ENCODE results near the gene SCAF1. TPM values are rescaled to one million over a fixed set of nuclear protein-coding genes. Genes with fewer than 3 reads are reported as not detected.
A peak's percentile ranks its signal among the peaks of the same experiment; 100 is the strongest.

Gene SCAF1
- total and polyA plus RNA-seq, 3 donors from 2014 or later, result 51.4 to 78.1 (median 70.8) TPM

- no peak for DNase-seq
- WGBS, 2 donors, result 51 to 60% methylated on average over 24 of the region's 24 CpGs
- no peaks in the 10 kb centered on the region for H3K36me3 ChIP-seq (ENCODE audit: low read depth, missing control alignments)
- H3K27ac ChIP-seq, result peak overlapping the region in 1 of 2 donors; percentile 53
- no peaks in the 10 kb centered on the region for H3K27me3 ChIP-seq
- no peak for TF ChIP-seq POLR2A (IDR thresholded peaks at IDR 0.05)
- TF ChIP-seq CTCF (IDR thresholded peaks at IDR 0.05), result no peak
- intact Hi-C loops (cut with DNase I; ENCODE audit: low total_unique reads), result no loop called here
- no peaks in the 10 kb centered on the region for H3K9me3 ChIP-seq
- H3K4me1 ChIP-seq, result peaks cover 31% of the 10 kb centered on the region
- no peak overlapping the region for H3K4me3 ChIP-seq
Measured at GRCh38 chr19:49635530-49636232, 6.3 kb upstream of the SCAF1 start.

- TF ChIP-seq POLR2A (IDR thresholded peaks at IDR 0.05), result no peak
- no peak for TF ChIP-seq CTCF (IDR thresholded peaks at IDR 0.05)
- Histone ChIP-seq H3K9me3 (no peaks in the 10 kb centered on the region), H3K36me3 (ENCODE audit: low read depth, missing control alignments) (no peaks in the 10 kb centered on the region), H3K4me1 (peaks cover 33% of the 10 kb centered on the region), H3K4me3 (no peak overlapping the region), H3K27ac (peak overlapping the region in 1 of 2 donors; percentile 53), H3K27me3 (no peaks in the 10 kb centered on the region)
- intact Hi-C loops (cut with DNase I; ENCODE audit: low total_unique reads), result no loop called here
- WGBS, 2 donors, result 78 to 83% methylated on average over 30 of the region's 30 CpGs
- DNase-seq, result no peak
Measured at GRCh38 chr19:49636233-49636932, 5.6 kb upstream of the SCAF1 start.

DNA sequence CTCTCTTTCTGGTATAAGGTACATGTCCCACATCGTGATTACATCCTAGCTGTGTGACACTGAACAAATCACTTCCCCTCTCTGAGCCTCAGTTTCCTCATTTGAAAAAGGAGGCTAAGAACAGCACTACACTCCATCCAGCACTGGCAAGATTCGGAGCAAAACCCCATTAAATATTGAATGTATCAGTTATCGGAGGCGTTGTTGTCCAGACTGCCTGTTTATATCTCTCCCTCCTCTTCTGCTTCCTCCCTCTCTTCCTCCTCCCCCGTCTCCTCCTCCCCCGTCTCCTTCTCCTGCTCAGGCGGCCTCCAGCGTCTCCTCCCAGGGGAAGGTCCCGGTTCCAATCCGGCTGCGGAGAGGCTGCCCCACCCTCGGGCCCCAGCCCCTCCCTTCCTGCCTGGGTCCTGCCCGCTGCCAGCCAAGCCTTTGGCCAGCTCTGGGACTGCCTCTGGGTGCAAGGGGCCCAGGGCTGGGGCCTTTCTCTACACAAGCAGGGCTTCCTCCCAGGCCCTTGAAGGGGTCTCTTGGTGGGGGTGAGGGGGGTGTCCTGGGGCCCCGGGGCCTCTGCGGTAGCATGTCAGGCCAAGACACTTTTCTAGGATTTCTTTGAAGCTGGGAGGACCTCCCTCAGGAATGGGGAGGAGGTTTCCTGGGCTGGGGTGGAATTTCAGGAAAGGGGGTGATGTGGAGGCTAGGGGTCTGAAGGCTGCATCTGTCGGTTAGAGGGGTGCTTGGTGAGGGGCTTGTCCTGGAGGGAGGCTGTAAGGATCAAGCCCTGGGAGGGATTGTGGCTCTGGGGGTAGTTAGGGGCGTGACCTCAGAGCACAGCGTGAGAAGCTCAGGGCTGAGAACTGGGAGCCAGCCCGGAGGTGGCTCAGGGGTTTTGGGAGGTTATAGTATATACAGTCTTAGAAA, 3.9 kb upstream of the SCAF1 start:
- TF ChIP-seq CTCF (IDR thresholded peaks at IDR 0.05) (no peak), POLR2A (IDR thresholded peaks at IDR 0.05) (no peak)
- Histone ChIP-seq H3K4me3 (no peak overlapping the region), H3K27ac (peak overlapping the region; percentile 82 to 99), H3K9me3 (no peaks in the 10 kb centered on the region), H3K36me3 (ENCODE audit: low read depth, missing control alignments) (no peaks in the 10 kb centered on the region), H3K27me3 (no peaks in the 10 kb centered on the region), H3K4me1 (peaks cover 40% of the 10 kb centered on the region)
- 26 to 29% methylated on average over 17 to 19 of the region's 19 CpGs for WGBS, 2 donors
- intact Hi-C loops (cut with DNase I; ENCODE audit: low total_unique reads), result no loop called here
- peak; percentile 92 for DNase-seq

- no peak for DNase-seq
- Histone ChIP-seq H3K36me3 (ENCODE audit: low read depth, missing control alignments) (no peaks in the 10 kb centered on the region), H3K27me3 (no peaks in the 10 kb centered on the region), H3K4me3 (peak overlapping the region; percentile 70 to 84), H3K4me1 (peaks cover 48% of the 10 kb centered on the region), H3K9me3 (no peaks in the 10 kb centered on the region), H3K27ac (peak overlapping the region; percentile 98 to 99)
- 7 to 15% methylated on average over 8 to 24 of the region's 31 CpGs for WGBS, 2 donors
- intact Hi-C loops (cut with DNase I; ENCODE audit: low total_unique reads), result no loop called here
- no peak for TF ChIP-seq POLR2A (IDR thresholded peaks at IDR 0.05)
Measured at GRCh38 chr19:49639401-49640112, 2.5 kb upstream of the SCAF1 start.
